ENCODE results near the gene TBCEL.

DNA sequence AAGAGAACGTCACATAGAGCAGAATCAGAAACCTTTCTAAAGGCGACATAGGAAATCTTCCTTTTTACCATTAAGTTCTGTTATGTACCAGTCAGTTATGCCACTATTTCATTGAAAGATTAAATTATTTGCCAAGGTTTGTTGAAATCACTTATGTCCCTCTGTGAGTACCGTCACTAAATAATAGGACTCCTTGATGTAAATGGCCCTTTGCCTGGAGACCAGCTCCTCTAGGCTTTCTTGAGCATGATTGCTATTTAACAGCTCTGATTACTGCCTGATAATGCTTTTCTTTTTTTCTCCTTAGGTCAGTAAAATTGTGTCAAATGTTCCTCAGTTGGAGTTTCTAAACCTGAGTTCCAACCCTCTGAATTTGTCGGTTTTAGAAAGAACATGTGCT is 29.3 kb downstream of the TBCEL start:
- TF ChIP-seq, protein P1, sequence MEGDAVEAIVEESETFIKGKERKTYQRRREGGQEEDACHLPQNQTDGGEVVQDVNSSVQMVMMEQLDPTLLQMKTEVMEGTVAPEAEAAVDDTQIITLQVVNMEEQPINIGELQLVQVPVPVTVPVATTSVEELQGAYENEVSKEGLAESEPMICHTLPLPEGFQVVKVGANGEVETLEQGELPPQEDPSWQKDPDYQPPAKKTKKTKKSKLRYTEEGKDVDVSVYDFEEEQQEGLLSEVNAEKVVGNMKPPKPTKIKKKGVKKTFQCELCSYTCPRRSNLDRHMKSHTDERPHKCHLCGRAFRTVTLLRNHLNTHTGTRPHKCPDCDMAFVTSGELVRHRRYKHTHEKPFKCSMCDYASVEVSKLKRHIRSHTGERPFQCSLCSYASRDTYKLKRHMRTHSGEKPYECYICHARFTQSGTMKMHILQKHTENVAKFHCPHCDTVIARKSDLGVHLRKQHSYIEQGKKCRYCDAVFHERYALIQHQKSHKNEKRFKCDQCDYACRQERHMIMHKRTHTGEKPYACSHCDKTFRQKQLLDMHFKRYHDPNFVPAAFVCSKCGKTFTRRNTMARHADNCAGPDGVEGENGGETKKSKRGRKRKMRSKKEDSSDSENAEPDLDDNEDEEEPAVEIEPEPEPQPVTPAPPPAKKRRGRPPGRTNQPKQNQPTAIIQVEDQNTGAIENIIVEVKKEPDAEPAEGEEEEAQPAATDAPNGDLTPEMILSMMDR (IDR thresholded peaks at IDR 0.05), result no peak
- TF ChIP-seq POLR2A (IDR thresholded peaks at IDR 0.05), result no peak
